Measurements from ENCODE around the gene FIBCD1. TPM values are rescaled to one million over a fixed set of nuclear protein-coding genes. Genes with fewer than 3 reads are reported as not detected.

The FIBCD1 gene
- total RNA-seq, 1 donor = 0.27 TPM

GRCh38 chr9:130900701-130901497 lies 38.1 kb downstream of the FIBCD1 start:
- no peak for DNase-seq (ENCODE audit: low read depth)
- TF ChIP-seq, protein P1, sequence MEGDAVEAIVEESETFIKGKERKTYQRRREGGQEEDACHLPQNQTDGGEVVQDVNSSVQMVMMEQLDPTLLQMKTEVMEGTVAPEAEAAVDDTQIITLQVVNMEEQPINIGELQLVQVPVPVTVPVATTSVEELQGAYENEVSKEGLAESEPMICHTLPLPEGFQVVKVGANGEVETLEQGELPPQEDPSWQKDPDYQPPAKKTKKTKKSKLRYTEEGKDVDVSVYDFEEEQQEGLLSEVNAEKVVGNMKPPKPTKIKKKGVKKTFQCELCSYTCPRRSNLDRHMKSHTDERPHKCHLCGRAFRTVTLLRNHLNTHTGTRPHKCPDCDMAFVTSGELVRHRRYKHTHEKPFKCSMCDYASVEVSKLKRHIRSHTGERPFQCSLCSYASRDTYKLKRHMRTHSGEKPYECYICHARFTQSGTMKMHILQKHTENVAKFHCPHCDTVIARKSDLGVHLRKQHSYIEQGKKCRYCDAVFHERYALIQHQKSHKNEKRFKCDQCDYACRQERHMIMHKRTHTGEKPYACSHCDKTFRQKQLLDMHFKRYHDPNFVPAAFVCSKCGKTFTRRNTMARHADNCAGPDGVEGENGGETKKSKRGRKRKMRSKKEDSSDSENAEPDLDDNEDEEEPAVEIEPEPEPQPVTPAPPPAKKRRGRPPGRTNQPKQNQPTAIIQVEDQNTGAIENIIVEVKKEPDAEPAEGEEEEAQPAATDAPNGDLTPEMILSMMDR (IDR thresholded peaks at IDR 0.05; ENCODE audit: insufficient read depth, low read length) = no peak
- H3K4me3 ChIP-seq (ENCODE audit: low read depth, low read length) = no peak overlapping the region

GRCh38 chr9:130899051-130899748 lies 39.8 kb downstream of the FIBCD1 start:
- TF ChIP-seq, protein P1 (IDR thresholded peaks at IDR 0.05; ENCODE audit: insufficient read depth, low read length) = no peak
- no peak overlapping the region for H3K4me3 ChIP-seq (ENCODE audit: low read depth, low read length)
- no peak for DNase-seq (ENCODE audit: low read depth)

DNA sequence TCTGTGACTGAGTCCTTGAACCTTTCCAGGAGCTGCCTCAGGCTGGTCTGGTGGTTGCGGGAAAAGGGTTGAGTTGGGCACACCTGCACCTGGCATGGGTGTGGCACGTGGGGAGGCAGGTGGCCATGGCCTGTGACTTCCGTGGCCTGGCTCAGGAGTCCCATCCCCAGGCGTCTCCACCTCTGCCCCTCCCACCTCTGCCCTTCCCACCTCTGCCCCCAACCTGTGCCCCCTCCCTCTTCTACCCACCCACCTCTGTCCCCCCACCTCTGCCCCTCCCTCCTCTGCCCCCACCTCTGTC lies 40.5 kb downstream of the FIBCD1 start:
- H3K4me3 ChIP-seq (ENCODE audit: low read depth, low read length) = no peak overlapping the region
- TF ChIP-seq, protein P1 (IDR thresholded peaks at IDR 0.05; ENCODE audit: insufficient read depth, low read length) = no peak
- no peak for DNase-seq (ENCODE audit: low read depth)

- TF ChIP-seq, protein P1 (IDR thresholded peaks at IDR 0.05; ENCODE audit: insufficient read depth, low read length) = no peak
- no peak overlapping the region for H3K4me3 ChIP-seq (ENCODE audit: low read depth, low read length)
- DNase-seq (ENCODE audit: low read depth) = no peak
Measured at GRCh38 chr9:130897848-130898551, 41.0 kb downstream of the FIBCD1 start.

DNA sequence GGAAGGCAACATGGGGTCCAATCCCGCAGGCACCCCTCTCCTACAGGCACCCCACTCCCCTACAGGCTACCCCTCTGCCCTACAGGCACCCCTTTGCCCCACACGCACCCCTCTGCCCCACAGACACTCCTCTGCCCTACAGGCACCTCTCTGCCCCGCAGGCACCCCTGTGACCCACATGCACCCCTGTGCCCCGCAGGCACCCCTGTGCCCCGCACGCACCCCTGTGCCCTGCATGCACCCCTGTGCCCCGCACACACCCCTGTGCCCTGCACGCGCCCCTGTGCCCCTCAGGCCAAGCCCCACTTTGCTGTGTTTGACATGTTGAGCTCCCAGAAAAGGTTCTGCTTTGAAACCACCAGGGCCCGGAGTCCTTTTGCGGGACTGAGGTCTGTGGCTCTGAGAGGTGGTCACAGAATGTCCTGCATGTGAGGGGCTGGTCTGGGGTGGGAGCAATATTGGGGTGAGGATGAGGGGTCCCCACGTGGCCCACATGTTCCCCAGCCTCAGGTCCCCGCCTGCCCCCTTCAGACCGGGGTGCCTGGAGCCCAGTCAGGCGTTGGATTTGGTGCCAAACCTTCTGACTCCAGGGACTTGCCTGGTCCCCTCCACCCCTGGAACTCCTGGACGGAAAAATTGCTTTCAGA lies 41.8 kb downstream of the FIBCD1 start:
- no peak overlapping the region for H3K4me3 ChIP-seq (ENCODE audit: low read depth, low read length)
- TF ChIP-seq, protein P1 (IDR thresholded peaks at IDR 0.05; ENCODE audit: insufficient read depth, low read length) = no peak
- DNase-seq (ENCODE audit: low read depth) = no peak

- TF ChIP-seq, protein P1 (IDR thresholded peaks at IDR 0.05; ENCODE audit: insufficient read depth, low read length) = no peak
- no peak within 1 kb of the TSS for H3K4me3 ChIP-seq (ENCODE audit: low read depth, low read length)
- no peak for DNase-seq (ENCODE audit: low read depth)
Measured at GRCh38 chr9:130896233-130897014, 42.6 kb downstream of the FIBCD1 start, which contains the start of gene QRFP. Gene QRFP (minus strand): TSS chr9:130896812. CDS start chr9:130893838, 2,974 bp downstream.
